Glutamatergic neuron (in vitro differentiated cells): Measurements from ENCODE around the gene DDX52. TPM values are rescaled to one million over a fixed set of nuclear protein-coding genes. Genes with fewer than 3 reads are reported as not detected.
A peak's percentile ranks its signal among the peaks of the same experiment; 100 is the strongest.

ENCODE experiments used
- DNase-seq: peaks from one replicate; pipeline ENCODE4 v3.0.0; 2022
- H3K27ac Mint-ChIP-seq: one replicate; pipeline ENCODE4 v1.8.0; 2020; ENCODE audit warnings: mild to moderate bottlenecking, mixed read lengths, inconsistent platforms; ENCODE audit not compliant: unreplicated experiment
- H3K27me3 Mint-ChIP-seq: one replicate; pipeline ENCODE4 v1.8.0; 2020; ENCODE audit warnings: mild to moderate bottlenecking, moderate library complexity, mixed read lengths, inconsistent platforms; ENCODE audit not compliant: unreplicated experiment
- H3K36me3 Mint-ChIP-seq: one replicate; pipeline ENCODE4 v1.8.0; 2020; ENCODE audit warnings: mild to moderate bottlenecking, mixed read lengths, inconsistent platforms; ENCODE audit not compliant: unreplicated experiment
- H3K4me1 Mint-ChIP-seq: one replicate; pipeline ENCODE4 v1.8.0; 2020; ENCODE audit warnings: mild to moderate bottlenecking, low read depth, mixed read lengths, inconsistent platforms; ENCODE audit not compliant: unreplicated experiment
- H3K4me3 Mint-ChIP-seq: one replicate; pipeline ENCODE4 v1.8.0; 2020; ENCODE audit warnings: mild to moderate bottlenecking, mixed read lengths, inconsistent platforms; ENCODE audit not compliant: unreplicated experiment
- H3K9me3 Mint-ChIP-seq: one replicate; pipeline ENCODE4 v1.8.0; 2020; ENCODE audit warnings: mild to moderate bottlenecking, moderate library complexity, mixed read lengths, inconsistent platforms; ENCODE audit not compliant: unreplicated experiment
- total RNA-seq: library from RNA; stranded (reverse); fragmentation: NEBNext Ultra II Directional; extraction: Animal tissue kit (Norgen Biotek cat#: 25700); gene quantifications from one replicate; pipeline ENCODE4 v1.2.1, GENCODE V29; 2021; ENCODE audit not compliant: unreplicated experiment
- TF ChIP-seq, protein P1 (sequence below): fragments of 200-600 bp; sonication (generic); IDR thresholded peaks from one replicate; pipeline ENCODE4 v1.5.0; 2021; ENCODE audit not compliant: partially characterized antibody, unreplicated experiment

The DDX52 gene
- total RNA-seq, 1 donor from 2014 or later, result 47.4 TPM

DNA sequence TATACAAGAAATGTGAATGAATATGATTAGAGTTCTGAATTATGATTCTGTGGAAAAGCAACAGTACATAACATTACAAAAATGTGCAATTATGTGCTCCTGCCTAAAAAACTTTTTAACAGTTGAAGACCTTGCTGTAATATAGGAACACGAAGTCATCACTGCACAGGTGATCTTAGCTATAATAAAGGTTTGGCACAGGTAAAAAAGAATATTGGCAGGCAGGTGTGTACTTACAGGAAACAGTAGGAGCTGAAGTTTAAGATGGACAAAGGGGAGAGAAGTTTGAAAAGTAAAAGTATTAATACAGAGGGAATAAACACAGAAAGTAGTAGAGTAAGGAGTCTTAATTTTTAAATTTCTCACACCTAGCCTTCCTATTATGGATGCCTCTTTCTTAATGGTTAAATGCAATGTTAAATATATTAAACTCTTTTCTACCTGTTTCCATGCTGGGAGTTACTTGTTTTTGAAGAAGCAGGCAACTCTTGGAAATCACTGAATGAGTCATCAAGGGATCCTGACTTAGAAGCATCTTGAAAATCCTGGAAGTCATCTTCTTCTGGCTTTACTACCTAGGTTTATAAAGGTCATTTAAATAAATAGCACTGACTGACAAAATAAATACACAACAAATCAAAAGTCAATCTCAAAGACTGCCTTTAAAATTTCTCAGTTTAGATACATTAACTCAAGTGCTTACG, 74.7 kb downstream of the DDX52 start:
- Mint-ChIP-seq H3K36me3 (peaks cover 22% of the 10 kb centered on the region), H3K27me3 (peaks cover 1% of the 10 kb centered on the region), H3K9me3 (peaks cover 4% of the 10 kb centered on the region), H3K4me3 (no peak overlapping the region), H3K27ac (no peak overlapping the region), H3K4me1 (peaks cover 8% of the 10 kb centered on the region)
- TF ChIP-seq, protein P1, sequence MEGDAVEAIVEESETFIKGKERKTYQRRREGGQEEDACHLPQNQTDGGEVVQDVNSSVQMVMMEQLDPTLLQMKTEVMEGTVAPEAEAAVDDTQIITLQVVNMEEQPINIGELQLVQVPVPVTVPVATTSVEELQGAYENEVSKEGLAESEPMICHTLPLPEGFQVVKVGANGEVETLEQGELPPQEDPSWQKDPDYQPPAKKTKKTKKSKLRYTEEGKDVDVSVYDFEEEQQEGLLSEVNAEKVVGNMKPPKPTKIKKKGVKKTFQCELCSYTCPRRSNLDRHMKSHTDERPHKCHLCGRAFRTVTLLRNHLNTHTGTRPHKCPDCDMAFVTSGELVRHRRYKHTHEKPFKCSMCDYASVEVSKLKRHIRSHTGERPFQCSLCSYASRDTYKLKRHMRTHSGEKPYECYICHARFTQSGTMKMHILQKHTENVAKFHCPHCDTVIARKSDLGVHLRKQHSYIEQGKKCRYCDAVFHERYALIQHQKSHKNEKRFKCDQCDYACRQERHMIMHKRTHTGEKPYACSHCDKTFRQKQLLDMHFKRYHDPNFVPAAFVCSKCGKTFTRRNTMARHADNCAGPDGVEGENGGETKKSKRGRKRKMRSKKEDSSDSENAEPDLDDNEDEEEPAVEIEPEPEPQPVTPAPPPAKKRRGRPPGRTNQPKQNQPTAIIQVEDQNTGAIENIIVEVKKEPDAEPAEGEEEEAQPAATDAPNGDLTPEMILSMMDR, result no peak
- no peak for DNase-seq

DNA sequence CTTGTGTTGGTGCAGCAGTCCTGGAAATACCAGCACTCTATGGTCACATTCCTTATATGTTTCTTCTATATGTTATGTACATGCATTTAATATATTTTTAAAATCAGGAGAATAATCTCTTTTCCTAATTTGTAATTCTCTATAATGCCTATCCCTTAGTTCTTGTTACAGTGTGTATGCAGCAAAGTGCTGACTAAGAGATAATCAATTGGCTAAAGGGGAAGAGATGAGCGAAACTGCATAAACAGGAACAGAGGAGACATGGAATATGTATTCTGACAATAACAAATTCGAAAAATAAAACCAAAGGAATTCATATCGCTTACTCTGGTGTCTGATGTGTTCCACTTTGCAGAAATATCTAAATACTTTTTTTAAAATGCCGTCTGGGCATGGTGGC, 75.7 kb downstream of the DDX52 start:
- Mint-ChIP-seq H3K27me3 (peaks cover 1% of the 10 kb centered on the region), H3K9me3 (peaks cover 2% of the 10 kb centered on the region), H3K36me3 (peaks cover 20% of the 10 kb centered on the region)

DNA sequence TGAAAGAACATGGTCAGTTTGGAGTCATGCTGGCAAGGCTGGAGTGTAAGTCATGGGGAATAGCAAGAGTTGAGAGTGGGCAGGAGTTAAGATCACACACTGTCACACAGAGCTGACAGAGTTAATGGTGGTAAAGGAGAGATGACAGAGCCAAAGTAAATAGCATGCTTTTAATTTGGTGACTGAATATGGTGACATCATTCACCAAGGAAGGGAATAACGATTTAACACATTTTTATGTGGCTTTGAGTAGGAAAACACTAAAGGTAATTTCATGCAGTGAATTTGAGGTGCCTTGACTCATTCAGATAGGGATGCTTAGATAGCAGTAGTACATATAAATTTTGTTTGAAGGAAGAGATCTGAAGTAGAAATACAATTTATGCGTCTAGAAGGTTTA, 76.1 kb downstream of the DDX52 start:
- peaks cover 8% of the 10 kb centered on the region for H3K4me1 Mint-ChIP-seq
- H3K27ac Mint-ChIP-seq, result peak overlapping the region; percentile 45
- peaks cover 1% of the 10 kb centered on the region for H3K27me3 Mint-ChIP-seq
- TF ChIP-seq, protein P1, result no peak
- H3K4me3 Mint-ChIP-seq, result peak overlapping the region; percentile 6
- peaks cover 2% of the 10 kb centered on the region for H3K9me3 Mint-ChIP-seq
- no peak for DNase-seq
- peaks cover 20% of the 10 kb centered on the region for H3K36me3 Mint-ChIP-seq

More for the DNA sequence above, 75.7 kb downstream of the DDX52 start:
- peaks cover 8% of the 10 kb centered on the region for H3K4me1 Mint-ChIP-seq
- no peak overlapping the region for H3K27ac Mint-ChIP-seq
- no peak overlapping the region for H3K4me3 Mint-ChIP-seq
- DNase-seq, result no peak
- TF ChIP-seq, protein P1, result no peak

DNA sequence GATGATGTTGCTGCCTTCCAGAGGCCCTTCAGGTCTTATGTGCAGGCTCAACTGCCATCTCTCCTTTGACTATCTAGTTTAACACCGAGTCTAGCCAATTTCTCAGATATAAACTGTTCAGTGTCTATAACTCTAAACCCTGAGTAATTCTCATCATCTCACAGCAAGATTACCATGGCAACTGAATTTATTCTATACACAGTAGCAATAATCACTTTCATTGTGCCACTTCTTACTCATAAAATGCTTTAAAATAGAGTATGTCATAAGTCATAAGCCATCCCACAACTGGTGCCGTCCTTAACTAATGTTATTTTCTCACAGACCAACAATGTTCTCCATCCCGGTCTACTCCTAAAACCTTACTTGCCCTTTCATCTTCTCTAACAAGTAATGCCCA, 79.0 kb downstream of the DDX52 start:
- peaks cover 20% of the 10 kb centered on the region for H3K36me3 Mint-ChIP-seq
- peaks cover 8% of the 10 kb centered on the region for H3K4me1 Mint-ChIP-seq
- H3K27me3 Mint-ChIP-seq, result peaks cover 1% of the 10 kb centered on the region
- no peak overlapping the region for H3K4me3 Mint-ChIP-seq
- DNase-seq, result no peak
- H3K9me3 Mint-ChIP-seq, result peaks cover 2% of the 10 kb centered on the region
- TF ChIP-seq, protein P1, result no peak
- no peak overlapping the region for H3K27ac Mint-ChIP-seq

DNA sequence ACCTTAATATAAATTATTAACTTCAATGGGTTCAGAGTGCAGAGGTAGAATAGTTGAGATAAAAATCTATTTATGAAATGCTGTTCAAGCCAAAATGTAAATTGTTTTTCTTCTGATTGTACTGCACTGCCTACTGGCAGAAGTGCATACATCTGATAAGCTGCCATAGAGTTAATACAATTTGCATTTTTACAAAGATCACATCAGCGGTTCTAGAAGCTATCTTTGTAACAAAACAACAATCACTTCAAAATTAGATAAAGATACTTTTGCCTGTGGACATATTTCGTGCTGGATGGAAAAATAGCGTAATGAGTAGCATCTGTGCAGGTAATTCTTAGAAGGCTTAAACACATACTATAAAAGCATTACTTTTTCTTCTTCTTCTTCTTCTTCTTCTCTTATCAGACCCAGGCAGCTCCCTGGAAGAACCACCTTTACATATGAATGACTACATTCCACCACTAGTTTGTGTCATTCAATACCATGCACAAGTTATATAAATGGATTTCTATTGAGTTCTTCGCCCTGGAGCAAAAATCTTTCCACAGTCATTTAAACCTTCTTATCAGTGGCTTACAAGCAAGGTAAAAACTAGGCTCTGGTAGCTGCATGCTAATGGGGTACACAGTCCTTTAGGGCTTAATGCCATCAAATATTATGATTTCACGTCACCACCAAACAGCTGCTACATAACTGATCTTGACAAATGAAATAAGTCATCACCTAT, 81.1 kb downstream of the DDX52 start:
- Mint-ChIP-seq H3K36me3 (peaks cover 19% of the 10 kb centered on the region), H3K27ac (no peak overlapping the region), H3K4me3 (no peak overlapping the region), H3K4me1 (peaks cover 7% of the 10 kb centered on the region), H3K27me3 (peaks cover 1% of the 10 kb centered on the region), H3K9me3 (peaks cover 2% of the 10 kb centered on the region)
- TF ChIP-seq, protein P1, result no peak
- no peak for DNase-seq
